Right hindlimb (tissue), 1 donor: Measurements from ENCODE around the gene SYCP2.

Source experiments
- DNase-seq: peaks from one replicate; pipeline ENCODE4 v3.0.0-alpha.2; 2018

Gene SYCP2

GRCh38 chr20:59944726-59945125 is 11.3 kb upstream of the SYCP2 start:
- DNase-seq: no peak

DNA sequence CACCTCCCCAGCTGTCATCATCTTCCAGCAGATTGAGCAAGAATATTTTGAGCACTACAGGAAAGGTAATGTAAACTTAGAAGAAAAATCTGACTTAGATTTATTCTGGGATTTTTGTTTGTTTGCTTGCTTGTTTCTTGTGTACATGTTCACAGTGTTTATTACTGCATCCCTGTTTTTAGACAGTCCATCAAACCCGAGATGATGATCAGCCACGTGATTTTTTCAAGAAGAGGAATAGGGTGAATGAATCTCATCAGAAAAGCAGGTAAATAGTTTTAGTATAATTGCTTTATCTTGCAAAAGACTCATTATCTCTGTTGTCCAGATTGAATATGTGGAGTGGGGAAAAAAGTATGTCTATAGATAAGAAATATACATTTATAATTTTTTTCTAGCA is 8.8 kb upstream of the SYCP2 start:
- no peak for DNase-seq

DNA sequence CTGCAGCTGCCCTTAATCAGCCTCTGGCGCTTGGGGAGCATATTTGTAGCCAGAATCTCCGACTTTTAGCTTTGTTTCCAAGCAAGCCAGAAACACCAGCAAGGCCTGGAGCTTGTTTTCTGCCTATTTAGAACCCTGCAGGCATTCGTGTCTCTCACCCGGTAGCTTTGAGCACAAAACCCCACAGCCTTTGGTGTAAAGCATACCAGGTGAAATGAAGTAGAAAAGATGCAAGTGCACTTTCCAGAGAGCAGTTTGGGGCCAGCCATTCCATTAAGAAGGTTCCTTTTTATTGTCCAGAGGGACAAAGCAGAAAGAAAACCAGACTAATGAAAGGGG is 7.5 kb upstream of the SYCP2 start:
- DNase-seq: no peak

- DNase-seq: peak; percentile 98
Measured at GRCh38 chr20:59940129-59940955, 6.9 kb upstream of the SYCP2 start, which contains the start of the genes FAM217B and PPP1R3D. Gene FAM217B (plus strand): TSS chr20:59940389. CDS start chr20:59943944, 3,555 bp downstream. Gene PPP1R3D (minus strand): TSS chr20:59940305. CDS start chr20:59939931, 374 bp downstream.

GRCh38 chr20:59939879-59940128 is 6.4 kb upstream of the SYCP2 start:
- DNase-seq: no peak

- DNase-seq: no peak
Measured at GRCh38 chr20:59939052-59939878, 5.8 kb upstream of the SYCP2 start.

DNA sequence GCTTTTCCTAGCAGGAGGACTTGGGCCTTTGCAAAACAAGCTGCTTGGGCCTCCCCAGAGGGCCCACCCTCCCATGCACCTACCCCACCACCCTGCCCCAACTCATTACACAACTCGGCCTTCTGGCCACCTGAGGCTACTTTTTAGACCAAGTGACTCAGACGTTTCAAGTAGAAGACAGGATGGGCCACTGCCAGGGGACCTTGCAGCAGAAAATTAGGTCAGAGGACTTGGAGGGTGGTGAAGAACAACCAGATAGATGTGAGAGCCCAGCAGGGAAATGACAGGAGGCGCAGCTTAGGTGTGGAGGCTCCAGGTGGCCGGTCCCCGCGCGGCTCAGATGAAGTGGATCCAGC is 5.2 kb upstream of the SYCP2 start:
- no peak for DNase-seq

DNA sequence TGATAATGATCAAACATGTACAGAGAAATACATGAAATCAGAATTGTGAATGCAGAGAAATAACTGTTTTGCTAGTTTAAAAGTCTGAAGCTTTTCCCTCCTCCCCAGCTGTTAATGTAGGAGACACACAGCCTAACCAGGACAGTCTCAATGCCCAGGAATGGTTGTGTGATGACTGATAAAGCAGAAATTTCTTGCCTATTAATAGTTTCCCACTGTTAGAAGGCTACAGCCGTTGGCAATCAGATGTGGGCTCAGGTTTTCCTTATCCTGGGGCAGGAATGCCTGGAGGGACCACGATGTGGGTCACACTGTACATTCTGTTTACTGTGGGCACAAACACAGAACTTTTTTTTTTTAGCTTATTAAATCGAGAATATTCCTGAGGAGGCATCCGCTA is 4.8 kb upstream of the SYCP2 start:
- no peak for DNase-seq

GRCh38 chr20:59937150-59937549 is 3.7 kb upstream of the SYCP2 start:
- no peak for DNase-seq

DNA sequence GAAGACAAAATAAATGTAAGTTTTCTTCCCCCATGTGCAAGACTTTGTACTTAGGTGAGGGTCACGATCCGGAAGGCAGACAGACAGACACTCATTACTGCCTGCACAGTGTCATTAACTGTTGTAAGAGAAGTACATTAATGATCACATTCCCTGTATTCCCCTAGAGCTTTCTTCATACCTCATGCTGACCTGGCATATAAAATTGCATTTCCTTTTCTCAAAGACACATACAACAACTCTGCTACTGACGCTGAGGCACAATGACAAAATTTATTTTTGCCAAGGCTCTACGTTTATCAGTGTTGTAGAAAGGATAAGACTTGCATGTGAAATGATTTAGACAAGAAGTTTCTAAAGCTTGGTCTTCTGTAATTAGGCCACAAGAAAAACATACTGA is 3.0 kb upstream of the SYCP2 start:
- DNase-seq: no peak

DNA sequence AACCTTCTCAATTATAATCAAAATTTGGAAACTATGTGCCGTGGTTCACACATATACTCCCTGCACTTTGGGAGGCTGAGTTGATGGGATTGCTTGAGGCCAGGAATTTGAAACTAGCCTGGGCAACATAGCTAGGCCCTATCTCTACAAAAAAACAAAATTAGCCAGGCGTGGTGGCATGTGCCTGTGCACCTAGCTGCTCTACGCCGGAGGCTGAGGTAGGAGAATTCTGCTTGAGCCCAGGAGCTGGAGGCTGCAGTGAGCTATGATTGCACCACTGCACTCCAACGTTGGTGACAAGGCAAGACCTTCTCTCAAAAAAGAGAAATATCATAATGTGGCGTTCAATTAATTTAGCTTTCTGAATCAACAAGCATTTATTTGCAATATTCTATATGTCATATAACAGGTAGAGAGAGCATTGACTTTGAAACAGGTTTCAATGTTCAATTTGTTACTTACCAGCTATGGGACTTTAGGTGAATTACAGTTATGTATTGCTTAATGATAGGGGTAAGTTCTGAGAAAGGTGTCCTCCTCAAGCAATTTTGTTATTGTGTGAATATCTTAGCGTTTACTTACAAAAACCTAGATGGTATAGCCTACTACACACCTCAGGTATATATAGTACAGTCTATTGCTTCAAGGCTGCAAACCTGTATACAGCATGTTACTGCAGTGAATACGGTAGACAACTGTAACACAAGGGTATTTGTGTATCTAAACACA is 2.2 kb upstream of the SYCP2 start:
- DNase-seq: no peak

- DNase-seq: peak; percentile 80
Measured at GRCh38 chr20:59933849-59934585, 580 bp upstream of the SYCP2 start.

- no peak for DNase-seq
Measured at GRCh38 chr20:59932616-59933295, 681 bp downstream of the SYCP2 start.

- DNase-seq: no peak
Measured at GRCh38 chr20:59931511-59932312, 1.7 kb downstream of the SYCP2 start.

- DNase-seq: no peak
Measured at GRCh38 chr20:59925899-59926298, 7.5 kb downstream of the SYCP2 start.

DNA sequence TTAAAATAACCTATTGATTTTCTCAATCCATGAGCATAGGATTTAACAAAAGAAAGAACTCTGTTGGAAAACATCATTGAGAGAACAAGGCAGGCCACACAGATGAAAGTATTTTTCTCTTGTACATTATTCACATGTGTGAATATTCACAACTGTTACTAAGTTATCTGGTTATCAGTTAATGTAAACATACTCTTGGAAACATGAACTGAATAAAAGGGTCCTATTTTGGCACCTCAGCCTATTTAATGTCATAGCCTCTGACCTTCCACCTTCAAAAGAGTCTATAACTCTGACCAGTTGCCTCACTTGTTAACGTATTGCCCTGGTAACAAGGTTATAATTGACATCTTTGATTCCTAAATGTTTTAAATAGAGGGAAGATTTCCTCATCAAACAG is 8.1 kb downstream of the SYCP2 start:
- DNase-seq: no peak

- no peak for DNase-seq
Measured at GRCh38 chr20:59923514-59923913, 9.9 kb downstream of the SYCP2 start.

DNA sequence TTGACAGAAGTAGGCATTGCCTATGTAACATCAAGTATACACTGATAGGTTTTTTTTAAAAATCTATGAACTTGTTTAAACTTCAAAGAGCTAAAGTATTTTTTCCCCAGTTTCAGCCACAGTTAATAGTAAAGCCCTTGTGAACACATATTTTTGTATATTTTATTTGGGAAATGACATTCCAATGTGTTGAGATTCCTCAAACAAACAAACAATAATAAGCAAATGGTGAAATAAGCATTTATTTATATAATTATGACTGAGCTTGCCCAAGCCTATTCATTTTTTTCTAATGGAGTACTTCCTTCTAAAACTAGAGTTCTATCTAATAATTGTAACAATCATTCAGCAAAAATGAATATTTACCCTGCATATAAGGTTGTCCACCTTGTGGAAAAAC is 12.5 kb downstream of the SYCP2 start:
- no peak for DNase-seq

DNA sequence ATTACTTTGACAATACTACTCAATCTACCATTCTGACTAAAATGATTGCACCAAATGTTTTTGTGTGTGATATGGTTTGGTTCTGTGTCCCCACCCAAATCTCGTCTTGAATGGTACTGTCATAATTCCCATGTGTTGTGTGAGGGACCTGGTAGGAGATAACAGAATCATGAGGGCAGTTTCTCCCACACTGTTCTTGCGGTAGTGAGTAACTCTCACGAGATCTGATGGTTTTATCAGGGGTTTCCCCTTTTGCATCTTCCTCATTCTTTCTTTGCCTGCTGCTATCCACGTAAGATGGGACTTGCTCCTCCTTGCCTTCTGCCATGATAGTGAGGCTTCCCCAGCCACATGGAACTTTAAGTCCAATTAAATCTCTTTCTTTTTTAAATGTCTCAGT is 20.8 kb downstream of the SYCP2 start:
- DNase-seq: no peak

GRCh38 chr20:59911041-59911440 is 22.4 kb downstream of the SYCP2 start:
- no peak for DNase-seq

DNA sequence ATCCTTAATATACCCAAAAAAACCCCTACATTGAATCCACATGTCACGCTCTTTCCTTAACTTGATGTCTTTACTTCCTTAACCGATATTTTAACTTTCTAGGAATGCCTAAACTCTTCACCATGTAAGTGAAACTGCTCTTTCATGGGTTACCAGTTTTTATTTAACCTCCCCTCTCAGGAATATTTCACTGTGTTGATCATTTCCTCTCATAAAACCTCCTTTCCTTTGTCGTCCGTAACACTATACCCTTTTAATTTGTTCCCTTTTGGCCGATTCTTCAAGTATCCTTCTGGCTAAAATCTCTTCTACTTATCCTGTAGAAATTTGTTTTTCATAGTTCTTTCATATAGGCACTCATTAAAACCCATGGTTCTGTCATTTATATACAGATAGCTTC is 24.6 kb downstream of the SYCP2 start:
- no peak for DNase-seq

GRCh38 chr20:59903621-59904020 is 29.8 kb downstream of the SYCP2 start:
- peak; percentile 20 for DNase-seq
